B cell (primary cell): ENCODE results near the gene TDO2.

Experiments used
- CTCF ChIP-seq: fragments of 200-600 bp; IDR thresholded peaks from one replicate; pipeline ENCODE4 v1.8.0; 2022; ENCODE audit warnings: antibody characterized with exemption, mild to moderate bottlenecking
- EZH2 ChIP-seq: IDR thresholded peaks from 2 replicates; pipeline ENCODE4 v1.6.1; 2012; ENCODE audit warnings: borderline replicate concordance, low read depth, mild to moderate bottlenecking, moderate library complexity, low read length; ENCODE audit not compliant: insufficient read depth, poor library complexity, severe bottlenecking

- TF ChIP-seq EZH2 (no peak), CTCF (no peak)
Observed at GRCh38 chr4:155885666-155886065, 17.8 kb upstream of the TDO2 start.
